IgD-negative memory B cell (primary cell): ENCODE results near the gene GIT1. TPM values are rescaled to one million over a fixed set of nuclear protein-coding genes. Genes with fewer than 3 reads are reported as not detected.
A peak's percentile ranks its signal among the peaks of the same experiment; 100 is the strongest.

Source experiments
- H3K27ac Mint-ChIP-seq, 3 donors: one replicate each; pipeline ENCODE4 v1.8.0; 2020 to 2022; ENCODE audit warnings: mild to moderate bottlenecking in 3 of 3, mixed read lengths in 3 of 3, moderate library complexity in 1 of 3
- H3K27me3 Mint-ChIP-seq: one replicate; pipeline ENCODE4 v1.8.0; 2021; ENCODE audit warnings: mixed read lengths
- H3K36me3 Mint-ChIP-seq: one replicate; pipeline ENCODE4 v1.8.0; 2020; ENCODE audit warnings: mild to moderate bottlenecking, mixed read lengths
- H3K4me1 Mint-ChIP-seq, 3 donors: one replicate each; pipeline ENCODE4 v1.8.0; 2020 to 2022; ENCODE audit warnings: mixed read lengths in 3 of 3, mild to moderate bottlenecking in 1 of 3
- H3K4me3 Mint-ChIP-seq, 4 donors: one replicate each; pipeline ENCODE4 v1.8.0; 2020 to 2022; ENCODE audit warnings: mild to moderate bottlenecking in 4 of 4, mixed read lengths in 4 of 4, moderate library complexity in 3 of 4
- H3K9me3 Mint-ChIP-seq, 3 donors: one replicate each; pipeline ENCODE4 v1.8.0; 2020 to 2021; ENCODE audit warnings: mixed read lengths in 3 of 3, mild to moderate bottlenecking in 1 of 3
- polyA plus RNA-seq: library from polyadenylated mRNA; unstranded; fragments of 300-500 nt; fragmentation: Illumina TruSeq; gene quantifications from one replicate; pipeline ENCODE4 v1.2.3, GENCODE V29; 2021

Gene GIT1
- polyA plus RNA-seq, 1 donor from 2014 or later, result 8.6 TPM

DNA sequence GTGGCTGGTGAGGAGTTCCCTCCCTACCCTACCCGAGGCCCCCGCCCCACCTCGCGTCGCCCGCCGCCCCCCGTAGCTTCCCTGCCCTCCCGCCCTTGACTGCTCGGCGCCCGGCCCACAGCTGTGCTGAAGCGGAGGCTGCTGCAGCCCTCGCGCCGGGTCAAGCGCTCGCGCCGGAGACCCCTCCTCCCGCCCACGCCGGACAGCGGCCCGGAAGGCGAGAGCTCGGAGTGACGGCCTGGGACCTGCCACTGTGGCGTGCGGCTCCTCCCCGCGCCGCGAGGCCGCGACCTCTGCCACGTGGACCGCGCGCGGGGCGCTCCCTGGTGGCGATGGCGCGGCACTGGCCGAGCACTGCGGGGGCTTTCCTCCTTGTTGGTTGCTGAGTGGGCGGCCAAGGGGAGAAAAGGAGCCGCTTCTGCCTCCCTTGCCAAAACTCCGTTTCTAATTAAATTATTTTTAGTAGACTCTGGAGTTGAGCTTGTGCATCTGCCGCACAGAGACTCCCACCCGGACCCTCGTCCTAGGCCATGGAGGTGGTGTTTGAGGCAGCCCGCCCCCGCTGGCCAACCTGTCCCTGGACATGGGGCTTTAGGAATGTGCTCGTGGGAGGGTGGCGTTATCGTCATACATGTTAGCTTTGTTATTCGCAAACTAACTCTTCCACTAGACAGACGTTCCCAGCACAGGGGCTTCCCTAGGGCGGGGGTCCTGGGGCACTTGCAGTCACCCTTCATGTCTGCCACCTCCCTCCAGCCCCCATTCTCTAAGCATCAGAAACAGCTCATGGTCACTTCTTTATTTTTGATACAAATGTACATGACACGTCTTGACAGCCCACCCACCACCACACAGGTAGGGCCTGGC lies 16.5 kb downstream of the GIT1 start:
- Mint-ChIP-seq H3K27me3 (no peaks in the 10 kb centered on the region), H3K4me1 (peaks cover 6 to 18% (median 16%) of the 10 kb centered on the region in 3 donors), H3K9me3 (no peaks in the 10 kb centered on the region), H3K4me3 (no peak overlapping the region), H3K36me3 (peaks cover 3% of the 10 kb centered on the region), H3K27ac (no peak overlapping the region)

GRCh38 chr17:29571883-29572681 lies 17.4 kb downstream of the GIT1 start:
- H3K27ac Mint-ChIP-seq, result no peak overlapping the region
- H3K4me1 Mint-ChIP-seq, result peaks cover 6 to 18% (median 16%) of the 10 kb centered on the region in 3 donors
- no peaks in the 10 kb centered on the region for H3K27me3 Mint-ChIP-seq
- no peak overlapping the region for H3K4me3 Mint-ChIP-seq
- no peaks in the 10 kb centered on the region for H3K9me3 Mint-ChIP-seq
- H3K36me3 Mint-ChIP-seq, result peaks cover 3% of the 10 kb centered on the region

GRCh38 chr17:29571486-29571882 lies 18.0 kb downstream of the GIT1 start:
- Mint-ChIP-seq H3K36me3 (peaks cover 3% of the 10 kb centered on the region), H3K4me3 (peak overlapping the region in 2 of 4 donors; percentile 58 to 77), H3K27me3 (no peaks in the 10 kb centered on the region), H3K9me3 (no peaks in the 10 kb centered on the region), H3K27ac (no peak overlapping the region), H3K4me1 (peaks cover 6 to 18% (median 16%) of the 10 kb centered on the region in 3 donors)

DNA sequence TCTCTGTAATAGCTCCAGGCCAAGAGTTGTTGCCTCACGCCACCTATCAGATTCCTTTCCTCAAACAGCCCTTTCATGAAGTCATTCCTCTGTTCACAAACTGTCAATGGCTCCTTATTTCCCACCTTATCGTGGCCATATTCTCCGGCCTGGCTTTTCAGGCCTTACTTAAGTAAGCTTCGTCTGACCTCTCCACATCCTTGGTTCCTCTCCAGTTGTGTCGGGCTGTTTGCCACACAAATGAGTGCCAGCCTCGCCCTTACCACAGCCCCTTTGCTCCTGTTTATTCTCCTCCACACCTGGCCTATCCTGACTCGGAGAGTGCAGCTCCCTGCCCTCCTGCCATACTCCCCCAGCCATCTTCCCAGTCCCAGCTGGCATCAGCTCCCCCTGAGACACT lies 18.9 kb downstream of the GIT1 start:
- Mint-ChIP-seq H3K4me1 (peaks cover 12 to 25% (median 20%) of the 10 kb centered on the region in 3 donors), H3K27ac (peak overlapping the region in 2 of 3 donors; percentile 66 to 80), H3K9me3 (no peaks in the 10 kb centered on the region), H3K36me3 (peaks cover 3% of the 10 kb centered on the region), H3K27me3 (no peaks in the 10 kb centered on the region), H3K4me3 (peak overlapping the region in 3 of 4 donors; percentile 73 to 87 (median 77))

DNA sequence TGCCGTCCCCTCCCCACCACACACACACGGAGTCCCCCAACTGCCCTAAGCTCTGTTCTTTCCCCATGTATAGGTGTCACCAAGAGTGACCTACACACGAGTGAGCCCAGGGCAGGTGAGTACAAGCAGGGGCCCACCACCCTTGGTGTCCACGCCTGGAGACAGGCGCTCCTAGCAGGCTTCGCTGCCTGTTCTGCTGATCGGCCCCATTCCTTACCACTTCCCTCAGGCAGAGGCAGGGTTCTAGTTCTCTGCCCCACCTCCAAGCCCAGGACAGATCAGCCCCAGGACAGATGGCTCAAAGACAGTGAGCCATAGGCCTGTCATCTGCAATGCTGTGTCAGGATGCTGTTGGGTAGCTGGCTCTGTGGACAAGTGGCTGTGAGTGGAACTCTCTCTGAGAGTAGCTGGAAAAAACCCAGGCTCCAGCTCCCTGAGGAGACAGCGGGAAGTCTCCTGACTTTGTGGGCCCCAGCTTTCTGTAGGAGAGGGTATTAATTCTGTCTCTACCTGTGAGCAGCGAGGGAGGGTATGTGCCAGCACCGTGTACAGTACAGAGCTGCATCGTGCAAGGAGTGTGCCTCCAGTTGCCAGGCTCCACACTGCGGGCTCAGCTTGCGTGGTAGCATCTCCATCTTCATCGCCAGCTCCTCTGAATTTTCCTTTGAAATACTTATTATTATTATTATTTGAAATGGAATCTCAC lies 20.1 kb downstream of the GIT1 start:
- peaks cover 12 to 20% (median 20%) of the 10 kb centered on the region in 3 donors for H3K4me1 Mint-ChIP-seq
- no peaks in the 10 kb centered on the region for H3K9me3 Mint-ChIP-seq
- peak overlapping the region; percentile 85 to 96 (median 95) for H3K4me3 Mint-ChIP-seq
- H3K27me3 Mint-ChIP-seq, result no peaks in the 10 kb centered on the region
- H3K27ac Mint-ChIP-seq, result peak overlapping the region; percentile 8 to 94 (median 83)
- peaks cover 3% of the 10 kb centered on the region for H3K36me3 Mint-ChIP-seq

DNA sequence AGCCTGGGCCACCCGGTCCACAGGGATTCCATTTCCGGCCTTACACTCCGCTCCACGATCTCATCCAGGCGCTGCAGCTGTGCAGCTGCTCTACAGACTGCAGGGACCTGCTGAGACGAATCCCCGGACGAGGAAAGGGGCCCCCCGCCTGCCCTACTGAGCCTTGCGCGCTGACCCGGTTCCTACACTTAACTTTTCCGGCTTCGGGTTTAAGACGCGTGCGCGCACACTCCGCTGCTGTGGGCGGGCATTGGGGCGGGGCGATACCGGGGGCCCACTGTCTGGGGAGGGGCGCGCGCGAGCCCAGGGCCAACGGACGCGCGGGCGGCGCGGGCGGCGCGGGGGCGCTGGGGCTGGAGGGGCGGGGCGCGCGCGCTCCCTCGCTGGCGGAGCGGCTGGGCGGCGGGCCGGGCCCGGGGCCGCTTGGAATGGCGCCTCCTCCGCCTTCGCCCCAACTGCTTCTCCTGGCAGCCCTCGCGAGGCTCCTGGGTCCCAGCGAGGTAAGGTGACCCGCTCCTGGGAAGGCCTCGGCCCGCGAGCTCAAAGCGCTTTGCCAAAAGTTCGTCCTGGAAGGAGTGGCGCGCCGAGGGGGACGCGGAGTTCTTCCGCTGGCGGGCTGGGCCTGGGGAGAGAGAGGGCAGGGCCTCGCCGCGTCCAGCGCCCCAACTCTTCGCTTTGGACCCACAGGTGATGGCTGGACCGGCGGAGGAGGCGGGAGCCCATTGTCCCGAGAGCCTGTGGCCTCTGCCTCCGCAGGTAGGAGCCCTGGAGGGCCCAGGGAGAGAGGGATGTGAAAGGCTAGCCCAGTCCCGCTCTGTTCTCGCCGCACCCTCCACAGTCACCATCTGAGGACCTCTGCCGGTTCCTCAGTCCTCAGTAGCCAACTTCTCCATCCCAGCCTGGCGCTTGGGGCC lies 20.9 kb downstream of the GIT1 start, which contains the start of gene TP53I13:
TP53I13 (plus strand) TSS at position 371 of the 914 bp plus-strand sequence; CDS start at position 429, 58 bp downstream.
- Mint-ChIP-seq H3K4me1 (peaks cover 18 to 26% (median 23%) of the 10 kb centered on the region in 3 donors), H3K9me3 (no peaks in the 10 kb centered on the region), H3K27me3 (no peaks in the 10 kb centered on the region), H3K36me3 (peaks cover 3% of the 10 kb centered on the region), H3K27ac (peak within 1 kb of the TSS; percentile 94 to 96 (median 94)), H3K4me3 (peak within 1 kb of the TSS; percentile 95 to 98 (median 97))

- H3K27ac Mint-ChIP-seq, result peak overlapping the region; percentile 94 to 96 (median 94)
- peaks cover 18 to 29% (median 23%) of the 10 kb centered on the region in 3 donors for H3K4me1 Mint-ChIP-seq
- peak overlapping the region; percentile 95 to 98 (median 97) for H3K4me3 Mint-ChIP-seq
- H3K36me3 Mint-ChIP-seq, result peaks cover 3% of the 10 kb centered on the region
- no peaks in the 10 kb centered on the region for H3K27me3 Mint-ChIP-seq
- no peaks in the 10 kb centered on the region for H3K9me3 Mint-ChIP-seq
Measured at GRCh38 chr17:29567554-29568330, 21.7 kb downstream of the GIT1 start.

GRCh38 chr17:29567304-29567553 lies 22.2 kb downstream of the GIT1 start:
- Mint-ChIP-seq H3K27ac (peak overlapping the region in 2 of 3 donors; percentile 94), H3K27me3 (no peaks in the 10 kb centered on the region), H3K4me3 (peak overlapping the region; percentile 95 to 98 (median 97)), H3K36me3 (peaks cover 3% of the 10 kb centered on the region), H3K4me1 (peaks cover 19 to 31% (median 27%) of the 10 kb centered on the region in 3 donors), H3K9me3 (no peaks in the 10 kb centered on the region)

GRCh38 chr17:29566473-29567303 lies 22.8 kb downstream of the GIT1 start, which contains the start of gene ABHD15:
TSS of gene ABHD15 (minus strand) at chr17:29567037. CDS start at chr17:29566966, 71 bp downstream.
- Mint-ChIP-seq H3K9me3 (no peaks in the 10 kb centered on the region), H3K27ac (peak within 1 kb of the TSS; percentile 94 to 96 (median 96)), H3K27me3 (no peaks in the 10 kb centered on the region), H3K4me3 (peak within 1 kb of the TSS; percentile 95 to 98 (median 97)), H3K4me1 (peaks cover 24 to 36% (median 30%) of the 10 kb centered on the region in 3 donors), H3K36me3 (peaks cover 3% of the 10 kb centered on the region)

DNA sequence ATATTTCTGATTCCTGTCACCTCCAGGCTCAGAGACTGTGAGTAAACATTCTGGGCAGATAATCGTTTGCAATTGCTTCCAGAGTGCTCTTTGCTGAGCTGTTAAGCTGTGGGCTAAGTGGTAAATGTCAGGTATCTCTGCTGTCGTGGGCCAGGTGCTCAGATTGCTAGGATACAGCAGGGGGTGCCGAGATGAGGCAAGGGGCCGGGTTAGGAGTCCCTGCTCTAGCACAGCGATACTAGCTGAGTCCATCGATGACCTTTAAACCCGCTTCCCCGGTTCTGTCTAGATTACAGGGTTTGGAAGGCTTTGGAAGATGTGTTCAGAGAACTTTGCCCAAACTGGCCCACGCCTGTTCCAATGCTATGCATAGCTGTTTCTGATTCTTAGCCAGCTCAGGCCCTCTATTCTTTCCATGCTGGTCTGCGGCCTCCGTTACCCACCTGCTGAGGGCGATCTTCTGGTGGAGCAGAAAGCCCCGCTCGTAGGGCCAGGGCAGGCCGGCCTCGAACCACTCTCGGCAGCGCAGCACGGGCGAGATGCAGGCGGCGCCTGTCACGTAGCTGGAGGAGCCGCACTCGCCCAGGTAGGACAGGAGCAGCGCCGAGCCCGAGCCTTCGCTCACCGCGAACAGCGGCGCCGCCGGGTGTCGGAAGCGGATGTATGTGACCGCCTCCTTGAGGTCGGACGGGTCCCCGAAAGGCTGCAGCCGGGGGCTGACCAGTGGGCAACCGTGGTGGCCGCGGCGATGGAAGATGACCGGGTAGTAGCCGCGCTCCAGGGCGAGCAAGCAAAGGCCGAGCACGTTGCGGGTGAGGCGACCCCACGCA lies 23.6 kb downstream of the GIT1 start:
- Mint-ChIP-seq H3K27me3 (no peaks in the 10 kb centered on the region), H3K36me3 (peaks cover 3% of the 10 kb centered on the region), H3K9me3 (no peaks in the 10 kb centered on the region), H3K27ac (peak overlapping the region; percentile 94 to 96 (median 94)), H3K4me1 (peaks cover 25 to 43% (median 33%) of the 10 kb centered on the region in 3 donors), H3K4me3 (peak overlapping the region; percentile 90 to 98 (median 95))

GRCh38 chr17:29563816-29564215 lies 25.6 kb downstream of the GIT1 start:
- Mint-ChIP-seq H3K4me1 (peaks cover 32 to 52% (median 35%) of the 10 kb centered on the region in 3 donors), H3K36me3 (peaks cover 1% of the 10 kb centered on the region), H3K4me3 (peak overlapping the region in 3 of 4 donors; percentile 77 to 87 (median 81)), H3K27me3 (no peaks in the 10 kb centered on the region), H3K9me3 (no peaks in the 10 kb centered on the region), H3K27ac (peak overlapping the region; percentile 84 to 92 (median 90))

- H3K4me1 Mint-ChIP-seq, result peaks cover 36 to 55% (median 41%) of the 10 kb centered on the region in 3 donors
- no peaks in the 10 kb centered on the region for H3K27me3 Mint-ChIP-seq
- H3K9me3 Mint-ChIP-seq, result no peaks in the 10 kb centered on the region
- peak overlapping the region; percentile 83 to 95 (median 89) for H3K27ac Mint-ChIP-seq
- peaks cover 1% of the 10 kb centered on the region for H3K36me3 Mint-ChIP-seq
- peak overlapping the region in 3 of 4 donors; percentile 70 to 74 (median 72) for H3K4me3 Mint-ChIP-seq
Measured at GRCh38 chr17:29562615-29563014, 26.8 kb downstream of the GIT1 start.
